Skeletal muscle satellite cell (primary cell): Measurements from ENCODE around the gene ARHGAP10.
"Not testable (repeated sequence)": the region's sequence is repeated elsewhere in the genome, so short reads cannot be mapped to it uniquely, and the experiment has no call there.

Experiments
- H3K27me3 ChIP-seq: 2 replicates; pipeline ENCODE4 v1.7.0; 2013; ENCODE audit warnings: low read length; ENCODE audit not compliant: control insufficient read depth, insufficient read depth
- H3K36me3 ChIP-seq: 2 replicates; pipeline ENCODE4 v1.7.0; 2013; ENCODE audit warnings: mild to moderate bottlenecking, control low read depth, low read length; ENCODE audit not compliant: insufficient read depth
- H3K4me1 ChIP-seq: 2 replicates; pipeline ENCODE4 v1.7.0; 2013; ENCODE audit warnings: low read length; ENCODE audit not compliant: control insufficient read depth, insufficient read depth
- H3K4me2 ChIP-seq: 2 replicates; pipeline ENCODE4 v1.7.0; 2013; ENCODE audit warnings: mild to moderate bottlenecking, low read length
- H3K4me3 ChIP-seq: 2 replicates; pipeline ENCODE4 v1.7.0; 2013; ENCODE audit warnings: low read length
- H3K9ac ChIP-seq: 2 replicates; pipeline ENCODE4 v1.7.0; 2013; ENCODE audit warnings: mild to moderate bottlenecking, low read depth, low read length, moderate library complexity
- H3K9me3 ChIP-seq: replicated peaks from 2 replicates; pipeline ENCODE4 v1.7.0; 2013; ENCODE audit warnings: mild to moderate bottlenecking, control low read depth, low read length

ARHGAP10 gene

GRCh38 chr4:148081745-148082144, 349.9 kb downstream of the ARHGAP10 start:
- Histone ChIP-seq H3K4me2 (no peak overlapping the region), H3K27me3 (no peaks in the 10 kb centered on the region), H3K4me3 (no peak overlapping the region), H3K9ac (no peak overlapping the region), H3K4me1 (no peaks in the 10 kb centered on the region), H3K9me3 (no peaks in the 10 kb centered on the region), H3K36me3 (peaks cover 4% of the 10 kb centered on the region)

GRCh38 chr4:148083073-148083472, 351.2 kb downstream of the ARHGAP10 start:
- H3K9me3 ChIP-seq, H3K9ac ChIP-seq, H3K27me3 ChIP-seq, H3K4me2 ChIP-seq, H3K4me1 ChIP-seq, H3K4me3 ChIP-seq, H3K36me3 ChIP-seq: not testable (repeated sequence)

- Histone ChIP-seq H3K4me2 (no peak overlapping the region), H3K4me3 (no peak overlapping the region), H3K4me1 (peaks cover 9% of the 10 kb centered on the region), H3K9me3 (no peaks in the 10 kb centered on the region), H3K36me3 (no peaks in the 10 kb centered on the region), H3K27me3 (no peaks in the 10 kb centered on the region), H3K9ac (no peak overlapping the region)
Observed at GRCh38 chr4:148089624-148090023, 357.7 kb downstream of the ARHGAP10 start.

GRCh38 chr4:148090029-148090428, 358.1 kb downstream of the ARHGAP10 start:
- peaks cover 9% of the 10 kb centered on the region for H3K4me1 ChIP-seq
- H3K27me3 ChIP-seq, result no peaks in the 10 kb centered on the region
- H3K36me3 ChIP-seq, result no peaks in the 10 kb centered on the region
- H3K4me2 ChIP-seq, result no peak overlapping the region
- H3K4me3 ChIP-seq, result no peak overlapping the region
- H3K9ac ChIP-seq, result no peak overlapping the region
- H3K9me3 ChIP-seq, result no peaks in the 10 kb centered on the region

GRCh38 chr4:148090503-148091476, 358.9 kb downstream of the ARHGAP10 start:
- H3K27me3 ChIP-seq, result no peaks in the 10 kb centered on the region
- no peak overlapping the region for H3K4me3 ChIP-seq
- H3K4me2 ChIP-seq, result no peak overlapping the region
- no peak overlapping the region for H3K9ac ChIP-seq
- no peaks in the 10 kb centered on the region for H3K36me3 ChIP-seq
- H3K9me3 ChIP-seq, result no peaks in the 10 kb centered on the region
- H3K4me1 ChIP-seq, result peaks cover 9% of the 10 kb centered on the region

- H3K4me2 ChIP-seq, result no peak overlapping the region
- no peak overlapping the region for H3K9ac ChIP-seq
- H3K9me3 ChIP-seq, result no peaks in the 10 kb centered on the region
- H3K4me1 ChIP-seq, result peaks cover 9% of the 10 kb centered on the region
- H3K27me3 ChIP-seq, result no peaks in the 10 kb centered on the region
- no peaks in the 10 kb centered on the region for H3K36me3 ChIP-seq
- no peak overlapping the region for H3K4me3 ChIP-seq
Observed at GRCh38 chr4:148091896-148092295, 360.0 kb downstream of the ARHGAP10 start.

- Histone ChIP-seq H3K27me3 (no peaks in the 10 kb centered on the region), H3K9me3 (no peaks in the 10 kb centered on the region), H3K4me1 (peaks cover 9% of the 10 kb centered on the region), H3K9ac (no peak overlapping the region), H3K4me3 (no peak overlapping the region), H3K4me2 (no peak overlapping the region), H3K36me3 (no peaks in the 10 kb centered on the region)
Observed at GRCh38 chr4:148092316-148093014, 360.6 kb downstream of the ARHGAP10 start.

GRCh38 chr4:148093065-148093464, 361.2 kb downstream of the ARHGAP10 start:
- peaks cover 9% of the 10 kb centered on the region for H3K4me1 ChIP-seq
- no peaks in the 10 kb centered on the region for H3K9me3 ChIP-seq
- H3K27me3 ChIP-seq, result no peaks in the 10 kb centered on the region
- no peak overlapping the region for H3K4me2 ChIP-seq
- no peak overlapping the region for H3K9ac ChIP-seq
- H3K4me3 ChIP-seq, result no peak overlapping the region
- H3K36me3 ChIP-seq, result no peaks in the 10 kb centered on the region

- Histone ChIP-seq H3K9ac (no peak overlapping the region), H3K4me1 (peaks cover 9% of the 10 kb centered on the region), H3K36me3 (no peaks in the 10 kb centered on the region), H3K4me2 (no peak overlapping the region), H3K9me3 (no peaks in the 10 kb centered on the region), H3K27me3 (no peaks in the 10 kb centered on the region), H3K4me3 (no peak overlapping the region)
Observed at GRCh38 chr4:148094149-148094548, 362.3 kb downstream of the ARHGAP10 start.

GRCh38 chr4:148095346-148095923, 363.5 kb downstream of the ARHGAP10 start:
- Histone ChIP-seq H3K36me3 (no peaks in the 10 kb centered on the region), H3K4me3 (no peak overlapping the region), H3K4me2 (no peak overlapping the region), H3K27me3 (no peaks in the 10 kb centered on the region), H3K4me1 (peaks cover 9% of the 10 kb centered on the region), H3K9me3 (no peaks in the 10 kb centered on the region), H3K9ac (no peak overlapping the region)

- Histone ChIP-seq H3K4me3 (no peak overlapping the region), H3K9me3 (no peaks in the 10 kb centered on the region), H3K27me3 (no peaks in the 10 kb centered on the region), H3K4me2 (no peak overlapping the region), H3K36me3 (no peaks in the 10 kb centered on the region), H3K9ac (no peak overlapping the region), H3K4me1 (no peaks in the 10 kb centered on the region)
Observed at GRCh38 chr4:148097801-148098200, 365.9 kb downstream of the ARHGAP10 start.
